NCI-H82 treated with DMSO at 0.1 percent for 48 hours (cell line): Measurements from ENCODE around the gene DYNLT5.
"Not testable (repeated sequence)": the region's sequence is repeated elsewhere in the genome, so short reads cannot be mapped to it uniquely, and the experiment has no call there.

Experiments used
- DNase-seq: peaks from one replicate; lab custom pipeline; 2025; ENCODE audit not compliant: unreplicated experiment; lab: John Stamatoyannopoulos, UW

The DYNLT5 gene, protein sequence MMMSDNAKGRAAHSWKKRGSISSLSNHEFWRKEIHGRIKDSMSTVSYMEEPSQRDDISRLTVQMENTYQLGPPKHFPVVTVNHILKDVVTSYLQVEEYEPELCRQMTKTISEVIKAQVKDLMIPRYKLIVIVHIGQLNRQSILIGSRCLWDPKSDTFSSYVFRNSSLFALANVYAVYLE

GRCh38 chr1:66752000-66752592, at the start of gene DYNLT5:
Gene DYNLT5, plus strand, starts transcription at chr1:66752459. Its CDS starts 2,200 bp downstream, at chr1:66754659.
- DNase-seq = no peak

- no peak for DNase-seq
Measured at GRCh38 chr1:66704177-66704875, 47.9 kb upstream of the DYNLT5 start.

DNA sequence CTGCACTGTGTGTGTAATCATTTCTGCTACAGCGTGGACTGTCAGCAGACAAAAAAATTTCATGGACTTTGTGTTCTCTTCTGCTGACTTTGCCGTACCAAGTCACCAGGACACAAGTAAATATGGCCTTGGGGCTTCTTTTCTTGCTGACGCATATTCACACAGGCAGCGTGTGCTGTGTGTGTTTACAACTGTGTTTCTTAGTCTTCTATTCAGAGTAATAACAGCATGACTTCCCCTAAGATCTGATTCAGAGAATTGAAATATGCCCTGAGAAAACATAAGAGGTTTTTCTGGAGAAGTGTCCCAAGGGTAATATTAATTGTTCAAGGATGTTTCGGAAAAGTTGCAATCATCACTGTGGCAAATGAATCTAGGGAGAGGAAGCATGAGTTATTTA, 47.1 kb upstream of the DYNLT5 start:
- no peak for DNase-seq

- peak; percentile 22 for DNase-seq
Measured at GRCh38 chr1:66711420-66711819, 40.8 kb upstream of the DYNLT5 start.

GRCh38 chr1:66712839-66713238, 39.4 kb upstream of the DYNLT5 start:
- no peak for DNase-seq

- DNase-seq = no peak
Measured at GRCh38 chr1:66723985-66724384, 28.3 kb upstream of the DYNLT5 start.

DNA sequence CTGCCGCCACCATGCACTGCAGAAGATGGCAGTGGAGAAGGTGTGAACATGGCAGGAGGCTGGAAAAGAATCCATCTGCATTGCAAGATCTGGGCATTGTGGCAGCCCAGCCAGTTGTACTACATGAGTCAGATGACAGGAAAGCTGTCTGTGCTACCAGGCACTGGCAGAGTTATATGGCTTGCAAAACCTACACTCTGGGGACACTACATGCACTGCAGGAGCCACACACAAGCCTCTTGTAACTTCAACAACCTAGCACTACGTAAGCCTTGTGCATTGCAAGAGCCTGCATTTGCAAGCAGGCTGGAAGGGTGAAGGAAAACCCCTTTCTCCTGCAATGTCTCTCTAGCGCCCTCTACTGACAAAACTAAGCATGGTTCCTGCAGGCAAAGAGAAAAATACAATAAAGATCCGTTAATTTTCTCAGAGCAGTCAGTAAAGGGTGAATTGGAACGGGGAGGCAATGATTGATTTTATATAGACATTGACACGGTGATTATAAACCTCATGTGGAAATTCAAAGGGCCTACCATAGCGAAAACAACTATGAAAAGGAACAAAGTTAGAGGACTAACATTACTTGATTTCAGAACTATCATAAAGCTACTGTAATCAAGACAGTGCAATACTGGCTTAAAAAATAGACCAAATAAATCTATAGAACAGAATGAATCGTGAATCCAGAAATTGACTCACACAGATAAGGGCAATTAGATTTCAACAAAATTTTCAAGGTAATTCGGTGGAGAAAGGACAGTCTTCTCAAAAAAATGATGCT, 26.2 kb upstream of the DYNLT5 start:
- peak; percentile 66 for DNase-seq

GRCh38 chr1:66728021-66728420, 24.2 kb upstream of the DYNLT5 start:
- DNase-seq = no peak

DNA sequence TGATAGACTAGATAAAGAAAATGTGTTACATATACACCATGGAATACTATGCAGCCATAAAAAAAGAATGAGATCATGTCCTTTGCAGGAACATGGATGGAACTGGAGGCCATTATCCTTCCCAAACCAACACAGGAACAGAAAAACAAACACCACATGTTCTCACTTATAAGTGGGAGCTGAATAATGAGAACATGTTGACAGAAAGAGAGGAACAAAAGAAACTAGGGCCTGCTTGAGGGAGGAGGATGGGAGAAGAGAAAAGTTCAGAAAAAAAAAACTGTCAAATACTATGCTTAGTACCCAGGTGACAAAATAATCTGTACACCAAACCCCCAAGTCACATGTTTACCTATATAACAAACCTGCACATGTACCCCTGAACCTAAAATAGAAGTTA, 23.5 kb upstream of the DYNLT5 start:
- not testable (repeated sequence) for DNase-seq

DNA sequence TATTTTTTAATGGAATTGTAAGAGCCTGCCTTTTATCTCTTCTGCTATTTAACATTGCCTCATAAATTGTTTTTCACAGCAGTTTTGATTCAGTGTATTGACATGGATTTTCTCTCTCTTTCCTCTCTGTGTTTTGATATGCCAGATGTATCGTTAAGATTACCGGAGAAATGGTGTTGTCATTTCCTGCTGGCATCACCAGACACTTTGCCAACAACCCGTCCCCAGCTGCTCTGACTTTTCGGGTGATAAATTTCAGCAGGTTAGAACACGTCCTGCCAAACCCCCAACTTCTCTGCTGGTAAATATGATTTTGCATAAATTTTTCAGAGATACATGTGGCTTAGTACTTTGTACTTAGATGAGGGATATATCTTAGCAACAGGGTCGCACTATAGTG, 23.1 kb upstream of the DYNLT5 start:
- no peak for DNase-seq

- DNase-seq = no peak
Measured at GRCh38 chr1:66729523-66729922, 22.7 kb upstream of the DYNLT5 start.

DNA sequence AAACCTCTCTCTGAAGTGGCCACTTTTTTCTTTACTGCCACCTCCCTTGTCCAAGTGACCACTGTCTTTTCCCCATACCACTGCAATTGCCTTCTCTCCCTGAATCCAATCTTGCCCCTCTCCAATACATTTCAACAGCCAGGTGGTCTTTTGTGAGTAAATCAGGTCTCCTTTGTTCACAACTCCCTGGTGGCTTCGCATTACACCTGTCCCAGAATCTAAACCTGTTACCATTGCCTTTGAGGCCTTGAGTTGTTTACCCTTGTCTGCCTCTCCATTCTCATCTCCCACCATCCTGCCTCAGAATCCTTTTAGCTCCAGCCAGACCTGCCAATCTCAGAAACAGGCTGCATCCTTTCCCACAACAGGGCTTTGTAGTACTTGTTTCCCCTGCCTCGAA, 21.8 kb upstream of the DYNLT5 start:
- no peak for DNase-seq

- DNase-seq = no peak
Measured at GRCh38 chr1:66731170-66731865, 20.9 kb upstream of the DYNLT5 start.

GRCh38 chr1:66732407-66733166, 19.7 kb upstream of the DYNLT5 start:
- DNase-seq = no peak

DNA sequence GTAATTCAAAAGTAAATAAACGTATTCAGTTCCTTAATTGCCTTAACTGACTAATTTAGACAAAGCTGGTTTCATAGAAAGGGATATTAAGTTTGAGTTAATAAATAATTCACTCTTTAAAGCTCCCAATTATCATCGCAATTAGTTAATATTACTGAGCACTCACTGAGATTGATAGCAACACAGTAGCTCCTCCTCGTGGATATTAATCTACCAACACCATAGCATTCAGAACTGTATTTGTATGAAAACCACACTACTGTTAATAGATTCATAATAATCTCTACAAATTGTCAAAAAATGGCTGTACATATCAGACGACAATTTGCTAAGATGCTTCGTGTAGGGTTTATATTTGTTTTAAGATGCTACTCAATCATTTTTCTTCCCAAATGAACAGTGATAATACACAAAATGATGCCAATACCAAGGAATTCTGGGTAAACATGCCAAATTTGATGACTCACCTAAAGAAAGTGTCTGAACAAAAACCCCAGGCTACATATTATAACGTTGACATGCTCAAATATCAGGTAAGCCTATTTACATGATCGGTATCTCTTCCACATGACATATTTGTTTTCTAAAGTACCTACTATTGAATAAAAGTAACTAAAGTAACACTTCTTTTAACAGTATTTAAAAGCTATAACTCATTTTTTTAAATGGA, 18.8 kb upstream of the DYNLT5 start:
- no peak for DNase-seq

- not testable (repeated sequence) for DNase-seq
Measured at GRCh38 chr1:66734531-66734930, 17.7 kb upstream of the DYNLT5 start.

DNA sequence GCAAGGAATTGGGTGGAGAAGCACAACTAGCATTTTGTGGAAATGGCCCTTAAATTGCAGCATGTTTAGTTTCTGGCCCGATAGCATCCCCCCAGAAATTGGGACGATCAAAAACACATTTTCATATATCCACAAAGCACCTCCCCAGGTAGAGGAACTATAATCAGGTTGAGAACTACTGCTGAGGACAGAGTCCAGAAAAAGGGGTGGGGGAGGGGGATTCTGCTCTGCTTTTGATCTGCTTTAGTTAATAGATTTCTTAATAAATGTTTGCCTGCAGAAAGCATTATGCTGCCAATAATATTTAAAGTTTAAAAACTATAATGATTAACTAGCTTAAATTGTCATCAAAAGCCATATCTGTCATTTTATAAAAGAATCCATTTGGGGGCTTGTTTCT, 14.4 kb upstream of the DYNLT5 start:
- DNase-seq = no peak

DNA sequence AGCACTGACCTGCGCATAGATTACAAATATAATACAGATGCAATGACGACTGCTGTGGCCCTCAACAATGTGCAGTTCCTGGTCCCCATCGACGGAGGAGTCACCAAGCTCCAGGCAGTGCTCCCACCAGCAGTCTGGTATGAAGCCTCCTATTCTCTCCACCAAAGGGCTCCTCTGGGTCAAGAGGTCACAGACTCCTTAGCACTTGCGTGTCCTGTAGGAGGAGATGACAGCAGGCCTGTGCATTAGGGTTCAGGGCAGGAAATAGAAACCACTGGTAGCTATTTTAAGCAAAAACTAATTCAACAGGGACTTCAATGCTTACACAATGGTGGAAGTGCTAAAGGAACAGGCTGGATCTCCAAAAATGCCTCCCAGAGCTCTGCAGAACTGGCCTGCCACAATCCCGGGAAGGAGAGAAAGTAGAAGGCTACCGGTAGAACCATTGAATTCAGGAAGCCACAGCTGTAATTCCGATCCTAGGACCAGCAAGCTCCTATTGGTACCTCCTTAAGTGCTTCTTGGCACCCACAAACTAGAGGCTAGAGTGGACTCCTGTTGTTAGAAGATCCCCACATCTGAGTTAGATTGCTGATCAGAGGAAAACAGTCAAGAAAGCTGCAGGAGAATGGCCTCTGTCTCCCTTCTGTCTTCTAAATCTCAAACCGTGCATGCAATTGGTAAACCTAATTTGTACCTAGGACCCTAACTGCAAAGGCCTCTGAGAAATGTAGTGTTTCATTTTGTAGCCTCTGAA, 12.7 kb upstream of the DYNLT5 start:
- no peak for DNase-seq

DNA sequence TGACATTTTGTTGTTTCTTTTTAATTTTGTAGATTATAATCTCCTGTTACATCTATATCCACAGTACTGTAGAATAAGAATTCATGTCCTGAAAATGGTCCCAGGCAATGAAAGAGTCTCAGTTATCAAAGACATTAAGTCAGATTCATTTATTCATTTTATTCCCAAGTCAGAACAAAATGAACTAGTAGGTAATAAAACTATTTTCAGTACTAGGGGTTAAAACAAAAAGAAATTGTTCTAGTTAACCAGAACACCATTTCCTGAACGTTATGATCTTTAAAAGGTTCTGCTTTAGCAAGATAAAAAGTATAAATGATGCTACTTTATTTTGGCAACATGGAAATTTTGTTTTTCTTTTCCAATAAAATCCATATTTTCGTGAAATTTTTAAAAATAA, 6.8 kb upstream of the DYNLT5 start:
- DNase-seq = no peak
